Osteoblast (primary cell): Measurements from ENCODE around the gene ZNF814. TPM values are rescaled to one million over a fixed set of nuclear protein-coding genes. Genes with fewer than 3 reads are reported as not detected.
"Not testable (repeated sequence)": the region's sequence is repeated elsewhere in the genome, so short reads cannot be mapped to it uniquely, and the experiment has no call there.

ENCODE experiments used
- DNase-seq: peaks from one replicate; pipeline ENCODE4 v3.0.0; 2011; ENCODE audit warnings: low spot score, mixed read lengths; ENCODE audit not compliant: insufficient read length; ENCODE audit errors: missing footprints
- H2AFZ ChIP-seq: 2 replicates; pipeline ENCODE4 v1.6.0; 2011; ENCODE audit warnings: mild to moderate bottlenecking, low read length
- H3K27ac ChIP-seq: 2 replicates; pipeline ENCODE4 v1.5.1; 2011; ENCODE audit warnings: mild to moderate bottlenecking, low read depth, low read length, moderate library complexity
- H3K27me3 ChIP-seq: 2 replicates; pipeline ENCODE4 v1.6.0; 2012; ENCODE audit warnings: mild to moderate bottlenecking, control low read depth, inconsistent platforms, low read length, moderate library complexity; ENCODE audit not compliant: insufficient read depth
- H3K36me3 ChIP-seq: 2 replicates; pipeline ENCODE4 v1.5.1; 2011; ENCODE audit warnings: mild to moderate bottlenecking, low read length, control low read depth, moderate library complexity; ENCODE audit not compliant: insufficient read depth
- H3K4me1 ChIP-seq: 2 replicates; pipeline ENCODE4 v1.5.1; 2011; ENCODE audit warnings: mild to moderate bottlenecking, low read length, control low read depth, moderate library complexity; ENCODE audit not compliant: insufficient read depth
- H3K4me2 ChIP-seq: 2 replicates; pipeline ENCODE4 v1.6.0; 2011; ENCODE audit warnings: mild to moderate bottlenecking, low read length; ENCODE audit not compliant: insufficient read depth
- H3K4me3 ChIP-seq: fragments of 200-600 bp; sonication (generic); 3 replicates; pipeline ENCODE4 v1.5.1; 2012; ENCODE audit warnings: mild to moderate bottlenecking, low read length, inconsistent platforms; ENCODE audit not compliant: insufficient read depth
- H3K79me2 ChIP-seq: 2 replicates; pipeline ENCODE4 v1.6.0; 2012; ENCODE audit warnings: mild to moderate bottlenecking, low read length, control low read depth, inconsistent platforms; ENCODE audit not compliant: insufficient read depth
- H3K9me3 ChIP-seq: 2 replicates; pipeline ENCODE4 v1.5.1; 2011; ENCODE audit warnings: low read depth, low read length, control low read depth
- H4K20me1 ChIP-seq: 2 replicates; pipeline ENCODE4 v1.6.0; 2012; ENCODE audit warnings: mild to moderate bottlenecking, low read length, control low read depth; ENCODE audit not compliant: insufficient read depth
- total RNA-seq: library from RNA; depleted of rRNA; stranded (reverse); fragments of >200 nt; gene quantifications from 2 replicates; pipeline ENCODE4 v1.2.3, GENCODE V29; 2012
- TF ChIP-seq, protein P1 (sequence below): IDR thresholded peaks from 2 replicates; pipeline ENCODE4 v1.5.1; 2011; ENCODE audit warnings: mild to moderate bottlenecking, low read depth, low read length, moderate library complexity; ENCODE audit errors: extremely low read depth

ZNF814 gene
- total RNA-seq, 1 donor, result 12.7 TPM

DNA sequence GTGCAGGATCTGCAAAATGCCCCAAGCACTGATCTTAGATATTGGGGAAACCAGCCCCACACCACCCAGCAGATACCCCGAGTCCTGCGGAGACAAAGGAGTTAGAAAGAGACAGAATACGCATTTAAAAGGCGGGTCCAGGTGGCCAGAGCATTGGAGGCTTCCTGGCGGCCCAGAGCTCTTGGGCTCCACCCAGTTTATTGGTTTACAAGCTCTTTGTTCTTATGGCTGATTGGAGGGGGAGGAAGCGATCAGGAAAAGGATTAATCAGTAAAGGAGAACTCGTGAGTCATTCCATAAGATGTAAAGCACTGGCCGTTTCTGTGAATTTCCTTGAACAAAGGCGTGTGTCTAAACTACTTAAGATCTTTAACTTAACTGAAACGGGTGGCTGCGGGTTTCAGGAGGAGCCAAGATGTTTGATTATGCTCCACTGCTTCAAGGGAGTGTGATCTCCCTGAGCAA, 38.3 kb downstream of the ZNF814 start:
- Histone ChIP-seq H3K4me3 (peak overlapping the region; percentile 89), H3K9me3 (no peaks in the 10 kb centered on the region), H3K36me3 (peaks cover 11% of the 10 kb centered on the region), H2AFZ (no peak overlapping the region), H3K4me1 (peaks cover 10% of the 10 kb centered on the region), H3K4me2 (peak overlapping the region; percentile 88), H3K27ac (peak overlapping the region; percentile 81), H4K20me1 (peaks cover 18% of the 10 kb centered on the region), H3K79me2 (peaks cover 54% of the 10 kb centered on the region), H3K27me3 (no peaks in the 10 kb centered on the region)
- TF ChIP-seq, protein P1, sequence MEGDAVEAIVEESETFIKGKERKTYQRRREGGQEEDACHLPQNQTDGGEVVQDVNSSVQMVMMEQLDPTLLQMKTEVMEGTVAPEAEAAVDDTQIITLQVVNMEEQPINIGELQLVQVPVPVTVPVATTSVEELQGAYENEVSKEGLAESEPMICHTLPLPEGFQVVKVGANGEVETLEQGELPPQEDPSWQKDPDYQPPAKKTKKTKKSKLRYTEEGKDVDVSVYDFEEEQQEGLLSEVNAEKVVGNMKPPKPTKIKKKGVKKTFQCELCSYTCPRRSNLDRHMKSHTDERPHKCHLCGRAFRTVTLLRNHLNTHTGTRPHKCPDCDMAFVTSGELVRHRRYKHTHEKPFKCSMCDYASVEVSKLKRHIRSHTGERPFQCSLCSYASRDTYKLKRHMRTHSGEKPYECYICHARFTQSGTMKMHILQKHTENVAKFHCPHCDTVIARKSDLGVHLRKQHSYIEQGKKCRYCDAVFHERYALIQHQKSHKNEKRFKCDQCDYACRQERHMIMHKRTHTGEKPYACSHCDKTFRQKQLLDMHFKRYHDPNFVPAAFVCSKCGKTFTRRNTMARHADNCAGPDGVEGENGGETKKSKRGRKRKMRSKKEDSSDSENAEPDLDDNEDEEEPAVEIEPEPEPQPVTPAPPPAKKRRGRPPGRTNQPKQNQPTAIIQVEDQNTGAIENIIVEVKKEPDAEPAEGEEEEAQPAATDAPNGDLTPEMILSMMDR, result no peak
- DNase-seq, result peak; percentile 78

DNA sequence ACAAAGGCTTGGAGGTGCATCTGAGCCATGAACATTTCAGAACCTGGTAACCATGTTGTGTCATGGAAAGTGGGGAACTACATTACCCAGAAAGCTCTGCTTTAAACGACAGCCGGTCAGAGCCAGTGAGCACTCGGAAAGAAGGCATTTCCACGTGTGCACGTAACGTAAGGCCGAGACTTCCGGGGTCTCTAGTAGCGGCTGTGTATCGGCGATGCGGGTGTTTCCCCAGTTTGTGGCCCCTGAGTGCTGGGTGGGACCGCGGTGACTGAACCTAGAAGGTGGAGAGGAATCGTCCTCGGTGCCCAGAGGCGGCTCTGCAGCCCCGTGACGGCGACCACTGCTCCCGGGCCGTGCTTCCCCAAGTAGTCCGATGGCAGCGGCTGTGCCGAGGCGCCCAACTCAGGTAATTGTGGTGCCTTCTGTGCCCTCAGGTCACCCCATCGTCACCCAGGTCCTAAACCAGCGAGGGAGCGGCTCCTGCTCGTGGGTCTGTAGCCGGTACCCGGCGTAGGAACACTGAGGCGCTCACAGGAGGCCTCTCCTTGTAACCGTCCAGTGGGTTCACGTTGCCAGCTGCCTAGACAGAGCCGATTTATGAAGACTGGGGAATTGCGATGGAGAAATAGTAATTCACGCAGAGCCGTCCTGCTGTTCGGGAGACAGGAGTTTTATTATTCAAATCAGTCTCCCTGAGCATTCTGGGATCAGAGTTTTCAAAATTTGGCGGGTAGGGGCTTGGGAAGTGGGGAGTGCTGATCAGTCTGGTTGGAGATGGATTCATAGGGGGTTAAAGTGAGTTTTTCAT, 39.0 kb downstream of the ZNF814 start, which contains the start of gene ZNF587:
ZNF587 (plus strand) TSS at position 194 of the 808 bp plus-strand sequence; CDS start at position 374, 180 bp downstream.
- H3K36me3 ChIP-seq, H2AFZ ChIP-seq: not testable (repeated sequence)
- peaks cover 61% of the 10 kb centered on the region for H3K79me2 ChIP-seq

DNA sequence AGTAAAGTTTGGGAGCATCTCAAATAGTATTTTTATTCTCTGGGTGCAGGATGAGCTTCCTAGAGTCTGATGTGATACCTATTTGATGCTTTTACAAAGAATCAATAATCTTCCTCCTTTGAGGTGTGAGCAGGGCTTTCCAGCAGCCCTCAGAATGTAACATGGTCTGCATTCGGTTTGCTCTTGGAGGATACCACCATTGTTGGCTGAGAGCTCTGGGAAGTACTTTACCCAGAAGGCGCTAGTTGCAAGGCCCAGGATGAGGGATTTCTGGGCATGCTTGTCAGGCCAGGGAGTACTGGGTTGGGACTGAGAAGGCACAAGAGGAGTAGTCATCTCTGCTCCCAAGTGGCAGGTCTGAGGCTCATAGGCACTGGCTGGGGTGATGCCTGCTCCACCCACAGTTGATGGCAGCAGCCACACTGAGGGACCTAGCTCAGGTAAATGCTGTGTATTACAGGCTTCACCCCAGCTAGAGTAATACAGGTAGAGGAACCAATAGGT, 39.6 kb downstream of the ZNF814 start:
- H3K4me3 ChIP-seq, result peak overlapping the region; percentile 89
- H3K4me2 ChIP-seq, result peak overlapping the region; percentile 88
- peak overlapping the region; percentile 81 for H3K27ac ChIP-seq
- H3K27me3 ChIP-seq, H3K9me3 ChIP-seq, H2AFZ ChIP-seq, DNase-seq, H3K36me3 ChIP-seq, H3K4me1 ChIP-seq: not testable (repeated sequence)
- H4K20me1 ChIP-seq, result peaks cover 18% of the 10 kb centered on the region
- H3K79me2 ChIP-seq, result peaks cover 64% of the 10 kb centered on the region

More for the DNA sequence above, 39.0 kb downstream of the ZNF814 start, which contains the start of gene ZNF587:
- H3K4me1 ChIP-seq, H3K9me3 ChIP-seq, H3K27me3 ChIP-seq: not testable (repeated sequence)
- Histone ChIP-seq H4K20me1 (peaks cover 18% of the 10 kb centered on the region), H3K4me3 (peak within 1 kb of the TSS; percentile 89), H3K4me2 (peak within 1 kb of the TSS; percentile 88), H3K27ac (peak within 1 kb of the TSS; percentile 81)
- peak; percentile 65 for DNase-seq

DNA sequence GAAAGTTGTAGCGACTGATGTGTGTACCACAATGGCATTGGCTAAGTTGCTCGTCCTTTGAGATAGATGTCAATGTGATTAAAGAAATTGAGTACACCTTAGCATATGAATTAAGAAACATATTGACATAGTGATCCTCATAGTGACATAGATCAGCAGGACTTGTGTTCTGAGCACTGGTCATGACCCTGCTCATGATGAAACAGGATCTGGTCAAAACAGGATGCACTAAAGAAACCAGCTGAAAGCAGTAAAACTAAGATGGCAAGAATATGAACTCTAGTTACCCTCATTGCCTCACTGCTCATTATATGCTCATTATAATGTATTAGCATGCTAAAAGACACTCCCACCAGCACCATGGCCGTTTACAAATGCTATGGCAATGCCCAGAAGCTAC, 41.7 kb downstream of the ZNF814 start:
- peaks cover 18% of the 10 kb centered on the region for H4K20me1 ChIP-seq

DNA sequence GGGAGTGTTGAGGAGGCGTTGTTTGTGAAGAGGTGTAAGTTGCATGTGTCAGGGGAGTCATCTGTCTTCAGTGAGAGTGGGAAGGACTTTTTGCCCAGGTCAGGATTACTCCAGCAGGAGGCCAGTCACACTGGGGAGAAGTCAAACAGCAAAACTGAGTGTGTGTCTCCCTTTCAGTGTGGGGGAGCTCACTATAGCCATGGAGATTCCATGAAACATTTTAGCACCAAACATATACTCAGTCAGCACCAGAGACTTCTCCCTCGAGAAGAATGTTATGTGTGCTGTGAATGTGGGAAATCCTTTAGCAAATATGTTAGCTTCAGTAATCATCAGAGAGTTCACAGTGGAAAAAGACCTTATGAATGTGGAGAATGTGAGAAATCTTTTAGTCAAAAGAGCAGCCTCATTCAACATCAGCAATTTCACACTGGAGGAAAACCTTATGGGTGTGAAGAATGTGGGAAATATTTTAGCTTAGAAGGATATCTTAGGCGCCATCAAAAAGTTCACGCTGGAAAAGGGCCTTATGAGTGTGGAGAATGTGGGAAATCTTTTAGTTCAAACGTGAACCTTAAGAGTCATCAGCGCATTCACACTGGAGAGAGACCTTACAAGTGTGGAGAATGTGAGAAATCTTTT, 47.6 kb downstream of the ZNF814 start:
- H3K4me3 ChIP-seq, result no peak overlapping the region
- H3K27ac ChIP-seq, result no peak overlapping the region
- DNase-seq, result no peak
- no peak overlapping the region for H3K4me2 ChIP-seq
- H3K4me1 ChIP-seq, result no peaks in the 10 kb centered on the region
- no peak overlapping the region for H2AFZ ChIP-seq
- no peaks in the 10 kb centered on the region for H3K27me3 ChIP-seq
- peaks cover 75% of the 10 kb centered on the region for H3K79me2 ChIP-seq
- TF ChIP-seq, protein P1, result no peak
- H3K36me3 ChIP-seq, result peaks cover 26% of the 10 kb centered on the region
- H3K9me3 ChIP-seq, result no peaks in the 10 kb centered on the region
- H4K20me1 ChIP-seq, result peaks cover 4% of the 10 kb centered on the region

More for the DNA sequence above, 41.7 kb downstream of the ZNF814 start:
- not testable (repeated sequence) for H3K4me3 ChIP-seq, H3K27me3 ChIP-seq, H3K27ac ChIP-seq, DNase-seq, H3K4me2 ChIP-seq, H3K4me1 ChIP-seq, H3K36me3 ChIP-seq, H3K9me3 ChIP-seq, H2AFZ ChIP-seq
- peaks cover 63% of the 10 kb centered on the region for H3K79me2 ChIP-seq

DNA sequence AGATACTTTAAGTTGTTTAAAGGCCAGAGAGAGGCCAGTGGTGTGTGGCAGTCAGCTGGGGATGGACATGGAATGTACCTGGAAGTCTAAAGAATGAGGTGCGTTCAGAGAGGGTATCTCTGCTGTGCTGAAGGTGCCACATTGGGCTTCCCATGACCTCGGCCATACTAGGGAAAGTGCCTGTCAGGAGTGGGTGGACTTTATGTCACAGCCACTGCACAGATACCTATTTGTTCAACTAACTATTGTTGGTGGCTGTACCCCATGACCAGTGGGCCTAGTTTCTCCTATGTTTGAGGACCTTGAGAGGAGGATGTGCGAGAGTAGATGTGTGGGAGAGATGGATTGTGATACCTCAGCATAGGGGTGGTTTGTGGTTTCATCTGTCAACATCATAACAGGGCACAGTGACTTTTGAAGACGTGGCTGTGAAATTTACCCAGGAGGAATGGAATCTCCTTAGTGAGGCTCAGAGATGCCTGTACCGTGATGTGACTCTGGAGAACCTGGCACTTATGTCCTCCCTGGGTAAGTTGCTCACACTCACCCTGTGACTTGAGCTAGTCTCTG, 50.1 kb downstream of the ZNF814 start:
- H3K27me3 ChIP-seq, result not testable (repeated sequence)
- peaks cover 54% of the 10 kb centered on the region for H3K79me2 ChIP-seq

DNA sequence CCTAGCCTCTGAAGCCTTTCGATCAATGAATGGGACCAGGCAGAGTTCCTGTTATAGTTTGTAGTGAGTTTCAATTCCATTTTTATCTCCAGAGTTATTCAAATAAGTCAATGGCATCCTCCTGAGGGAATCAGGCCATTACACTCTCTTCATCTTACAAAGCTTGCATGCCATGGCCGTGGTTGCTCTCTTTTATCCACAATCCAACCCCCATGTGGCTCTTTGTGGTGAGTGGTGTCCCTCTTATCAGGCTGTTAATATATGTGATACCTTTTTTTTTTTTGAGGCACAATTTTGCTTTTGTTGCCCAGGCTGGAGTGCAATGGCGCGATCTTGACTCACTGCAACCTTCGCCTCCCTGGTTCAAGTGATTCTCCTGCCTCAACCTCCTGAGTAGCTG, 51.8 kb downstream of the ZNF814 start:
- H3K27ac ChIP-seq, DNase-seq, H3K27me3 ChIP-seq, H3K4me1 ChIP-seq, H3K4me2 ChIP-seq, H4K20me1 ChIP-seq, H2AFZ ChIP-seq, H3K9me3 ChIP-seq, H3K4me3 ChIP-seq: not testable (repeated sequence)
- H3K79me2 ChIP-seq, result peaks cover 49% of the 10 kb centered on the region
- peaks cover 15% of the 10 kb centered on the region for H3K36me3 ChIP-seq

More for the DNA sequence above, 50.1 kb downstream of the ZNF814 start:
- H3K36me3 ChIP-seq, result peaks cover 26% of the 10 kb centered on the region
- H2AFZ ChIP-seq, H3K9me3 ChIP-seq, H3K4me1 ChIP-seq, H3K4me2 ChIP-seq, H3K4me3 ChIP-seq, DNase-seq, H3K27ac ChIP-seq, H4K20me1 ChIP-seq: not testable (repeated sequence)
